ENCODE measurements around the gene TMEM134. TPM values are rescaled to one million over a fixed set of nuclear protein-coding genes. Genes with fewer than 3 reads are reported as not detected.
"Not testable (repeated sequence)": the region's sequence is repeated elsewhere in the genome, so short reads cannot be mapped to it uniquely, and the experiment has no call there.

Gene TMEM134
- polyA plus RNA-seq, 1 donor = 53.4 TPM

GRCh38 chr11:67485873-67486361 lies 16.9 kb upstream of the TMEM134 start:
- not testable (repeated sequence) for DNase-seq (ENCODE audit: low read depth)

- no peak for DNase-seq (ENCODE audit: low read depth)
Observed at GRCh38 chr11:67484847-67485311, 15.8 kb upstream of the TMEM134 start.

DNA sequence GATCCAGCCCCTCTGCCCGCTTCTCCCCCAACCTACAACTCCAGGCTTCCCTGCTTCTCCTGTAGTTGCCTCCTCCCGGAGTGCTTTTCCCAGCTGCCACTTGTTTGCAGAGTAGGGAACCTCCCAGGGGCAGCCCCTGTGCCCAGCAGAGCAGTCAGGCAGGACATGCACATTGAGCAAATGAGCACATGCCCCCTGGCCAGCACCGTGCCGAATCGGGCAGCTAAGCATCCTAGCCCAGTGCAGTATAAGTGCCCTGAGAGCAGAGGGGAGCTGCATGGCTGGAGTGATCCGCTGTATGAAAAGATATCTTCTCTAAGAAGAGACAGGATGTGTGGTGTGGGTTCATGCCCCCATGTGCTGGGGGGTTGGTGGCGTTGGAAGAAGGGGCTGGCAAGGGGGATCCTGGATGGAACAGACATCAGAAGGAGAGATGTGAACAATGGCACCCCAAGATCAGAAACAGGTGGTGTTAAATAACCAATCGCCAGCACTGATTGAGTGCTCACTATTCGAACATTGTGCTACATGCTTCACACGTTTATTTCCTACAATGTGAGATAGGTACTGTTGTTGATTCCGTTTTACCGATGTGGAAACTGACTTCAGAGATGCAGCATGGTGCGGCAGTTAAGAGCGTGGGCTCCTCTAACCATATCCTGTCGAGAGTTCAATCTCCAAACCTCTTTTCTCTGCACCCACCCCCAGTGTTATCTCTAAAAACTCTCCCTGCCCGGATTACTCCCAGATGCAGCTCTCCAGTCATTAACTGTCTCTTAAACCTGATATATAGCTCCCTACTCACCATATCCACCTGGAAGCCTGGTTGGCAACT lies 15.0 kb upstream of the TMEM134 start:
- no peak for DNase-seq (ENCODE audit: low read depth)

DNA sequence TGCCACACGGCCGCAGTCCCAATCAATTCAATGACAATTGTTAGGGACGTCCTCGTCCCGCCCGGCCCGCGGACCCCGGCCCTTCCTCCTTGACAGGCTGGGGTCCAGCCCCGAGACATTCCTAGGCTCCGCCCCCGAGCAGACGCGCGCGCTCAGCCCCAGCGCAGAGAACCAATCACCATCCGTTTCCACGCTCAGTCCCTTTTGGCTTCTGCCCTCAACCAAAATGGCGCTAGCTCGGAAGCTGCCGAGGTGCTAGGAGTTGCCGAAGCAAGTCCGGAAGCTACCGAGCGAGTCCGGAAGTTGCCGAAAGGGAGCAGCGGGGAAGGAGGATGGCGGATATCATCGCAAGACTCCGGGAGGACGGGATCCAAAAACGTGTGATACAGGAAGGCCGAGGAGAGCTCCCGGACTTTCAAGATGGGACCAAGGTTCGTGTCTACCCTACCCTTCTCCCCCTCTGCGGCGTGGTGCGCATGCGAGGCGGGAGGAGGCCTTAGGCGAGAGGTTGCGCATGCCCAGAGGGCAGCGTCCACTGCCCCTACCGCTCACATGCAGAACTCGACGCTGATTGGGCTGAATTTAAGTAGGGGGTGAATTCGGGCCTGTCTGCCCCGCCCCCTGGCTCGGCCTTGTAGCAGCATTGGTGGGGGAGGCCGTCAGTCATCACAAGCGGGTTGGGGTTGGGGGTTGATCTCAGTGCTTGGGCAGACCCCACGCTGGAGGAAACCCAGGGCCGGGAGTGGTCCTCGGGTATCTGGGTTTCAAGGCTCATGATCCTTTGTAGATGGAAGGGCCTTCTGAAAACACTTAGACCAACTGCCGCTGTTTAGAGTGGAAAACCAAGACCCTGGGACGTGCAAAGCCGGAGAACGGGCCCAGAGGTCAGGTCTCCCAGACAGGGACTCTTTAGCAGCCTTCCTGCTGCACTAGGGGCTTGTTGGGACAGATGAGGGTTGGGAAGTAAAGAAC lies 14.1 kb upstream of the TMEM134 start, which contains the start of gene AIP:
TSS of gene AIP (plus strand) at position 200 of the 972 bp plus-strand sequence. CDS start at position 333, 133 bp downstream.
- peak; percentile 98 for DNase-seq (ENCODE audit: low read depth)

GRCh38 chr11:67482275-67482826 lies 13.3 kb upstream of the TMEM134 start:
- no peak for DNase-seq (ENCODE audit: low read depth)

DNA sequence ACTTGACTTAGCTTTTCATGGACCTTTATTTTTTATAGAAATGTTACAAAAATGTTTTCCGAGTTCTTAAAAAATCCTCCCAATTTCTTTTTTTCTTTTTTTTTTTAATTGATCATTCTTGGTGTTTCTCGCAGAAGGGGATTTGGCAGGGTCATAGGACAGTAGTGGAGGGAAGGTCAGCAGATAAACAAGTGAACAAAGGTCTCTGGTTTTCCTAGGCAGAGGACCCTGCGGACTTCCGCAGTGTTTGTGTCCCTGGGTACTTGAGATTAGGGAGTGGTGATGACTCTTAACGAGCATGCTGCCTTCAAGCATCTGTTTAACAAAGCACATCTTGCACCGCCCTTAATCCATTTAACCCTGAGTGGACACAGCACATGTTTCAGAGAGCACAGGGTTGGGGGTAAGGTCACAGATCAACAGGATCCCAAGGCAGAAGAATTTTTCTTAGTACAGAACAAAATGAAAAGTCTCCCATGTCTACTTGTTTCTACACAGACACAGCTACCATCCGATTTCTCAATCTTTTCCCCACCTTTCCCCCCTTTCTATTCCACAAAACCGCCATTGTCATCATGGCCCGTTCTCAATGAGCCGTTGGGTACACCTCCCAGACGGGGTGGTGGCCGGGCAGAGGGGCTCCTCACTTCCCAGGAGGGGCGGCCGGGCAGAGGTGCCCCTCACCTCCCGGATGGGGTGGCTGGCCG lies 8.4 kb upstream of the TMEM134 start:
- not testable (repeated sequence) for DNase-seq (ENCODE audit: low read depth)

- not testable (repeated sequence) for DNase-seq (ENCODE audit: low read depth)
Observed at GRCh38 chr11:67476692-67477091, 7.6 kb upstream of the TMEM134 start.

DNA sequence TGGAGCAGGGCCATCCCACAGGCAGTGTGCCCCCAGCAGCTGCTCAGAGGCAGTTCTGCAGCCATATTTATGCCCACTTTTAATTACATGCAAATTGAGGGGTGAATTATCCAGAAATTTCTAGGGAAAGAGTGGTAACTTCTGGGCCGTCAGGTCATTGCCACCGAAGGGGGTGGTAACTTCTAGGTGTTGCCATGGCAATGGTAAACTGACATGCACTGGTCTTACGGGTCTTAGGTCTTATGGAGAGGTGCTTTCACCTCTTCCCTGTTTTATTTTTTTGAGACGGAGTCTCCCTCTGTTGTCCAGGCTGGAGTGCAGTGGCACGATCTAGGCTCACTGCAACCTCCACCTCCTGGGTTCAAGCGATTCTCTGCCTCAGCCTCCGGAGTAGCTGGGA lies 3.8 kb upstream of the TMEM134 start:
- DNase-seq (ENCODE audit: low read depth) = no peak

- no peak for DNase-seq (ENCODE audit: low read depth)
Observed at GRCh38 chr11:67470337-67471002, 1.4 kb upstream of the TMEM134 start.

DNA sequence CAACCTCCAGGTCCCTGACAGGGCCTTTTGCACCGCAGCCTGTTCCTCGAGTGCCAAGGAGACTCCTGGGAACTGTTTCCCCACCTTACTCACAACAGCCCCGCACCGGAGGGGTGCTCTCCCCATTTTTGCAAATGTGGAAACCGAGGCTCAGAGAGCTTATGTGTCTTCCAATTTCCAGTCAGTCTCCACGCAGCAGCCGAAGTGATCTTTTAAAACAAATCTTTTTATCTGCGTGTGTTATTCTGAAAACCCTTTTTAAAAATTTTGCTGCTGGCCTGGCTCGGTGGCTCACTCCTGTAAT lies 409 bp upstream of the TMEM134 start:
- DNase-seq (ENCODE audit: low read depth) = no peak

DNA sequence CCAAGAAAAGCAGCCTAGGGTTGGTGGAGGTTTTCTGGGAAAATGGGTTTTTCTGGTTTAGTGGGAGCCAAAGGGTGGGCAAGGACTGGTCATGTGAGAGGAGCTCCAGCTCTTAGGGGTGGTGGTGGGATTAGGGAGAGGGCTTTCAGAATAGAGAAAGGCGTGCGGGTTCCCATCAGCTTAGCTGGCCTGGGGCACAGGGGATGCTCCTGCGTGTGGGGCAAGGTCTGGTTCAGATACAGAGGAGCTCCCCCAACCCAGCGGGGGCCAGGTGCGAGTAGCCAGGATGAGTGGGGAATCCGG lies 644 bp downstream of the TMEM134 start:
- no peak for DNase-seq (ENCODE audit: low read depth)

GRCh38 chr11:67468056-67468455 lies 995 bp downstream of the TMEM134 start:
- no peak for DNase-seq (ENCODE audit: low read depth)

DNA sequence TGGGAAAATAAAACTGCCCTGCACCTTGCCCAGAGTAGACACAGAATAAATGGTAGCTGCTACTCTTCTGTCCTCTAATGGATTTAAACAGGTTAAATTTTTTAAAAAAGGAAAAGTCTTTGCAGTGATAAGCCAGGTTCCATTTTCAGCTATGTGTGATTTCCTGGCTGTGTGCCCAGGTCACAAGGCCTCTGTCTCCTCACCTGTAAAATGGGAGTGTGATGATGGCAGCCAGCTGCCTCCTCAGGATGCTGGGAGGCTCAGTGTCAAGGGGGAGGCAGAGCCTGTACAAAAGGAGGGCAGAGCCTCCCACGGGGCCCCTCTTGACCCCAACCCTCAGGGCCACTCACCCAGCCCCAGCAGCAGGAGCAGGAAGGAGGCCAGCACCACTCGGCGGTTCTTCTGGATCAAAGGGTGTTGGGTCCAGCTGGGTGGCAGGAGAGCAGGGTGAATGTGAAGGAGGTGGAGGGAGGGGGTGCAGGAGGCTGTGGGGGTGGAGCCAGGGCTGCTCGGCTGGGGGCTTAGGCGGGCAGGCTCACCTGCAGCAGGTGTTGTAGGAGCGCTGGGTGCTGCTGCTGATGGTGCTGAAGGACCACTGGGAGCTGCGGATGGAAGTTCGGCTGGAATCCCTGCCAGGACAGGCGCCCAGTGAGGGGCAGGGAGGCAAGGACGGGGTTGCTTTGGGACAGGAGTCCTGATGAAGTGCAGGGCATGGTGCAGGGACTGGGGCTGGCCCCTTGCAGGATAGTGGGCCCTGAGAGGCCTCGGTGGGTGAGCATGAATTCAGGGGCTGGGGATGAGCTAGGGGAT lies 1.9 kb downstream of the TMEM134 start:
- DNase-seq (ENCODE audit: low read depth) = no peak

DNA sequence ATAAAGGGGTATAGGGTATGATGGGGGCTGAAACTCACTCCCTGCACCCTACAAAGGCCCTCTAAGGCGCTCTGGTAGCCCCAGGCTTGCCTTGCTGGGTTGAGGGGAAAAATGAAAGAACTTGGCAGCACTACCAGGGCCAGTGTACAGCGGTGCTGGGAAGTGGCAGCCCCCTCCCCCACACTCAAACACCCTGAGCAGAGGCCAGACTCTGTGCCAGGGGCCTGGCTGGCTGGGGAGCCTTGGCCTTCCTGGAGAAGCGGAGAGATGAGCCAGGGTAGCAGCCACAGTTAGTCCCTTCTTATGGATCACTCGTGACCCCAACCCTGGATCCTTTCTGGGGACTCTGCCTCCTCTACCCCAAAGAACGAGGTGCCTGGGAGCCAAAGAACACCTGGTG lies 2.7 kb downstream of the TMEM134 start:
- no peak for DNase-seq (ENCODE audit: low read depth)

- DNase-seq (ENCODE audit: low read depth) = not testable (repeated sequence)
Observed at GRCh38 chr11:67465530-67465929, 3.5 kb downstream of the TMEM134 start.

GRCh38 chr11:67465189-67465510 lies 3.9 kb downstream of the TMEM134 start:
- no peak for DNase-seq (ENCODE audit: low read depth)

DNA sequence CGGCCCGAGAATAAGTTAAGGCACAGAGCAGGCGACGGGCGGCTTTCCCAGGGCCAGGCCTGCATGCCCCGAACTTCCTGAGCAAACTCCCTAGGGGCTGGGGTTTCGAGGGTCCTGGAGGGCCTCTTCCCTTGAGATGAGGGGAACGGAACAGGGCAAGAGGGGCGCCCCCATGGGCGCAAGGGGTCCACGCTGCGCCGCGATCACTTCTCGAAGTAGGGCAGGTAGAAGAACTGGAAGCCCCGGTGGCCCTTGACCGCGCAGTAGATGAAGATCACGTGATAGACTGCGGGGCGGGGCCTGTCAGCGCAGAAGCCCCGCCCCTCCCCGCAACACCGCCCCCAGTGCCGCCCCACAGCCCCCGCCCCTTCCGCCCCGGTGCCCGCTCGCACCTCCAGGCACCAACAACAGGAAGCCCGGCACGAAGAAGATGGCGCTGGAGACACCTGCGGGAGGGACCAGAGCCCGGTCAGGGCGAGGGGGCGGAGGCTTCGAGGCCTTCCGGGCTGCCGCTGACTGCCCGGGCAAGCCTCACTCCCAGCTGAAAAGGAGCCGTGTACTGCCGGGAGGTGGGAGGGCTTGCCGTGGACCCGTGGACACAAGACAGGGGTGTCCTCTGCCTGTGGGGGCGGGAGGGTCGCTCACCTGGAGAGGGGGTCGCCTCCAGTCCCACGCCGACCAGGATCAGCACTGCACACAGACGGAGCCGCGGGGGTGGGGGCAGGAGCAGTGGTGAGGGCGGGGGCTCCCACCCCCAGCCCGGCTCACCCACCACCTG lies 4.5 kb downstream of the TMEM134 start:
- DNase-seq (ENCODE audit: low read depth) = no peak

DNA sequence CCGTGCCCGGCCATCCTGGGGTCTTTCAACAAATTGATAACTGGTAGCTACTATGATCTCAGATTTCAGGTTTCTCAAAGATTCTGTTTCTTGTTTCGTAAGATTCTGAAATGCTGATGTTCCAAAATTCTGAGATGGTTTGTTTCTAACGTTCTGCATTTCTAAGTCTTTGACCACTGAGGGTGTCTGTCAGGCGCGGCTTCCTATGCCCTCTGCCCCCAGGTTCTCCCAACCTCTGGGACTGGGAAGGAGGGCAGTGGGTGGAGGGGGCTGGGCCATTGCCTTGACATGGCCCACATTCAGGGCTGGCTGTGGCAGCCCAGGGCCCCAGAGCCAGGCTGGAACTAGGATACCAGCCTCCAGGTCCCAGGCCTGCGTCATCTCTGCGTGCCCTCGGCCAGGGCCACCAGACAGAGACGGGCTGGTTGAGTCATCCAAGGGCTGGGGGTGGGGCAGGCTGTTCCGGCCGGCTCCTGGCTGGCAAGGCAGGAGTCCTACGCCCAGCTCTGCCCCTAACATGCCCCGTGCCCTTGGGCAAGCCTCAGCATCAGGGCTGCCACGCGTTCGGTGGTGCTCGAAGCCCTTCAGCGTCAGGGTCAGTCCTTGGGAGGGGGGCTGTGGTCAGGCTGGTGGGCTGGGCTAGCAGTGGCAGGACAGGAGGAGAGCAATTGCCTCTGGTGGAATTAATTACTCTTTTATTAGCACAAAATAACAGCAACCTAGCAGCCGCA lies 5.2 kb downstream of the TMEM134 start:
- no peak for DNase-seq (ENCODE audit: low read depth)

DNA sequence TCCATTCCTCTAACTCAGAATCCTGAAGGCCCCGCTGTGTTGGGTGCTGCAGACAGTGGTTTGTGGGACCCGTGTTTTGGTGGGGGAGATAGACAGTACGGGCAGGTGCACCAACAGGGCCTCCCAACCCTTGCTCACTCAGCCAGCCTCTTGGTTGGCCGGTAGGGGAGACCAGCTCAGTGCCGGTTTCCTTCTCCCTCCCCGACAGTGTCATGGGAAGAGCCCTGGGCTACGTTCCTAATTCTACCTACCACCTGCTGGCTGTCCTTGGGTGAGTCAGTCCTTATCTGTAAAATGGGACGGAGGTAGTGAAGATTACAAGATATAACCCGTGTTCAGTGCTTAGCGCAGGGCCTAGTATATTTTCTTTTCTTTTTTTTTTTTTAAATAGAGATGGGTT lies 5.9 kb downstream of the TMEM134 start:
- no peak for DNase-seq (ENCODE audit: low read depth)

Data from forelimb muscle (tissue), 1 donor.